Activated naive CD4-positive, alpha-beta T cell (primary cell): ENCODE data around the gene MTHFR.
A peak's percentile ranks its signal among the peaks of the same experiment; 100 is the strongest.

ENCODE experiments used
- DNase-seq, 4 experiments: peaks; one replicate each; lab custom pipeline; 2025; lab: John Stamatoyannopoulos, UW

Gene MTHFR

GRCh38 chr1:11805422-11806306 lies at the start of gene MTHFR, which contains the start of gene CLCN6:
MTHFR (minus strand) TSS chr1:11805964; CDS start chr1:11803116, 2,848 bp downstream.
CLCN6 (plus strand) TSS chr1:11806191; CDS start chr1:11806263, 72 bp downstream.
- peak; percentile 87 to 97 (median 92) for DNase-seq

GRCh38 chr1:11855430-11855829 lies 49.7 kb upstream of the MTHFR start:
- DNase-seq, result no peak

- no peak for DNase-seq
Observed at GRCh38 chr1:11854519-11854918, 48.8 kb upstream of the MTHFR start.

DNA sequence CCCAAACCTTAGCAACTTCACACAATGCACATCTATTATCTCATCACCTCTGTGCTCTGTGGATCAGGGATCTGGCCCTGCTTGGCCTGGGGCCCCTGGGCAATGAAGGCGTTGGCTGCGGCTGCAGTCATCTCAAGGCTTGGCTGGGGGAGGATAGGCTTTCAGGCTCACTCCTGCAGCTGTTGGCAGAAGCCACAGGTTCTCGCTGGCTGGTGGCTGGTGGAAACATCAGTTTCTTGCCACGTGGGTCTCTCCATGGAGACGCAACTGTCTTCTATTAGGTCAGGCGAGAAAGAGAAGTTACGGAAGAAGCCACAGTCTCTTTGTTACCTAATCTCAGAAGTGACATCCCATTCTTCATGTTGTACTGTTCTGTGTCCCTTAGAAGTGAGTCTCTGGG lies 45.4 kb upstream of the MTHFR start:
- no peak for DNase-seq

DNA sequence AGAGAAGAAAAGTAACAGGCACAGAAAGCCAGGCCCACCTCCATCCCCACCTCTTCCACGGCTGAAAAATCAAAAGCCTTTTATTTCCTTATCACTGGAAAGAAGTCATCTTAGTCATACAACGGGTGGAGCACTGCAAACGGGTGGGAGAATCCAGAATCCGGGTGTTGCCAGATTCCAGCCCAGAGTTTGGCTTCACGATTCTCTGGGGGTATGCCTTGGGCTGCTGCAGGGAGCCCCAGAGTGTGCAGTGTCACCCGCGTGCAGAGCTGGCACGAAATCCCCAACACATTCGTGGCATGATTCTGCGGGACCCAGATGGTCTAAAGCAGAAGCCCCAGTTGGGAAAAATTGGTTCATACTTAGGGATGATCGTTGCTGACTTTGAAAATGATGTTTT lies 44.4 kb upstream of the MTHFR start:
- DNase-seq, result no peak

DNA sequence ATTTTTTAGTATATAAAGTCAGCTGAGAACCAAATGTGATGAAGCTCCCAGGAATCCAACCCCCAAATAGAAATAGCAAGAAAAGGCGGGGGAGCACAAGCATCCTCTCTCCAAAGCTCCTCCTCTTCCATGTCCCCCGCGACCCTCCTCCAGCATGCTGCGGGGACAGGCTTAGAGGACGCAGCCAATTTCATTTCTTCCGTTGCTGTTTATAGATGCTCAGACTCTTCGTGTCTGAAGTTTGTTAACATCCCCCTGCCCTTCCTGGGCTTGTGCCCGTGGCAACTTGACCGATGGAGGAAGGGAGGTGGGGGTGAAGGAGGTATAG lies 42.6 kb upstream of the MTHFR start:
- no peak for DNase-seq

DNA sequence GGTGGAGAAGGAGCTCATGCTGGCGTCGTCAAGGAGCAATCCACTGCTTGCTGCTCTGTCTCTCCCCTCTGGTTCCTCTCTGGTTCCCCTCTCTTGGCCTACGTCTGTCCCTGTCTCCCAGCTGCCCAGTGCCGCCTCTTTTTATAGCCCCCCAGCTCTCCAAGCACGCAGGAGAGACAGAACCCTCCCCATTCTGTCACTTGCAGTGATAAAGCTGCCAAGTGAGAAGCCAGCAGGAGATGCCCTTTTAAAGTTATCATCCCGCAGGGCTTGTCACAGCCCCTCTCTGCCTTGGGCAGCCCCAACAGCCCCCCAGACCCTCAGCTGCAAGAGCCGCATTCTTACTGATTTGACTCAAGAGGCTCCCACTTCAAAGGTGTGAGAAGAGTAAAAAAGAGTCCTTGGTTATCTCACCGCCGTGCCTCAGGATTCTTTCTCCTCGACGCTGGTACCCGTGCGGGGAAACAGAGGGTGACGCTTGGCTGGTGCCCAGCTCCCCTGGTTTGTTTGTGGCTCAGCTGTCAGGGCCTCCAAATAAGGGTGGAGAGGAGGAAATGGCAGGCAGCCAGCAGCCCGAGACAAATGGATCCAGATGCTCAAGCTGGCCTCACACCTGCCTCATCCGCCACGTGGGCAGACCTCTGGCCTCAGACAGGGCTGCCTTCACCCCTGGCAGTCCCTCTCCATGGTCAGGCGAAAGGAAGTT lies 42.1 kb upstream of the MTHFR start, which contains the start of gene NPPA:
TSS of gene NPPA (minus strand) at position 117 of the 706 bp plus-strand sequence. CDS start at position 18, 99 bp downstream.
- no peak for DNase-seq

DNA sequence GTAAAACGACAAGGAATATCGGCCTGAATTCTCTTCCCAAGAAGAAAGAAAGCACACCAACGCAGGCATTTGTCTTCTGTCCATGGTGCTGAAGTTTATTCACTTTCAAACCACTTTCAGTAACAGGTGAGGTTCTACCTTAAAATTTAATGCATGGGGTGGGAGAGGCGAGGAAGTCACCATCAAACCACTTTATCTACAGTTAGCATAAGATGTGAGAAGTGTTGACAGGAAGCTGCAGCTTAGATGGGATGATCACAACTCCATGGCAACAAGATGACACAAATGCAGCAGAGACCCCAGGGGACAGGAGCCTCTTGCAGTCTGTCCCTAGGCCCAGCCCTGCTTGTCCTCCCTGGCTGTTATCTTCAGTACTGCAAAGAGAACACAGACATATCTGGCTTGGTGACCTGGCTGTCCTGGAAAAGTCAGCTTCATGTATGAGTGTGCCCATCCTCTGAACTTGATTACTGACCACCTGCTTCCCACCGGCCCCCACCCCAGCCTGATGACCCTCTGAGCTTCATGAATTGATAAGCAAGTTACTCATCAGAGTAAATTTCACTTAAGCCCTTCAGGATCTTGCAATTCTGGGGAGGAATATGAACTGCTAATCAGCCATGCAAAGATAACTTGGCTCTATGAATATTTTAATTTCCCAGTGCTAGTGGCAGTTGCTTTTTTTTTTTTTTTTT lies 40.0 kb upstream of the MTHFR start:
- DNase-seq, result no peak

- DNase-seq, result no peak
Observed at GRCh38 chr1:11842154-11843041, 36.6 kb upstream of the MTHFR start.

- no peak for DNase-seq
Observed at GRCh38 chr1:11841245-11842153, 35.7 kb upstream of the MTHFR start.

- DNase-seq, result no peak
Observed at GRCh38 chr1:11839727-11840705, 34.3 kb upstream of the MTHFR start.

- DNase-seq, result peak; percentile 36 to 71 (median 46)
Observed at GRCh38 chr1:11838349-11839272, 32.8 kb upstream of the MTHFR start.

DNA sequence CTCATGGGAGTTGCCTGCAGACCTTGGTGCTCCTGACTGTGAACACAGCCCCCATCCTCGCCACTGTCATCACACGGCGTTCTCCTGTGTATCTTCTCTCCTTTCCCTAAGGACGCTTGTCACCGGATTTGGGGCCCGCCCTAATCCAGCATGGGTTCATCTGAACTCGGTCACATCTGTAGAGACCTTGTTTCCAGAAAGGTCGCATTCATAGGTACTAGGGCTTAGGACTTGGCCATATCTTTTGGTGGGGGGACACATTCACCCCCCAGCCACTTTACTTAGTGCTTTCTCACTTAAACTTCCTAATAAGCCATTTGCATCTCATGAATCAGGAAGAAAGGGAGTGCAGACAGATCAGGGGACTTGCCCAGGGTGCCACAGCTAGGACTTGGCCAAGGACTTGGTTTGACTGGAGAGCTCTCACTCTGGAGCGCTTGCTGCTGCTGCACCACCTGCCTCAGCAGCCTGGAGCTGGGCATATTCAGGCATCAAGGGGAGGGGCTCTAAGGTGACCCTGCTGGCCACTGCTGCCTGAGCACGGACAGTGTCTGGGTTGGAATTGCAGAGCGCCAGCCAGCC lies 32.1 kb upstream of the MTHFR start:
- DNase-seq, result no peak

DNA sequence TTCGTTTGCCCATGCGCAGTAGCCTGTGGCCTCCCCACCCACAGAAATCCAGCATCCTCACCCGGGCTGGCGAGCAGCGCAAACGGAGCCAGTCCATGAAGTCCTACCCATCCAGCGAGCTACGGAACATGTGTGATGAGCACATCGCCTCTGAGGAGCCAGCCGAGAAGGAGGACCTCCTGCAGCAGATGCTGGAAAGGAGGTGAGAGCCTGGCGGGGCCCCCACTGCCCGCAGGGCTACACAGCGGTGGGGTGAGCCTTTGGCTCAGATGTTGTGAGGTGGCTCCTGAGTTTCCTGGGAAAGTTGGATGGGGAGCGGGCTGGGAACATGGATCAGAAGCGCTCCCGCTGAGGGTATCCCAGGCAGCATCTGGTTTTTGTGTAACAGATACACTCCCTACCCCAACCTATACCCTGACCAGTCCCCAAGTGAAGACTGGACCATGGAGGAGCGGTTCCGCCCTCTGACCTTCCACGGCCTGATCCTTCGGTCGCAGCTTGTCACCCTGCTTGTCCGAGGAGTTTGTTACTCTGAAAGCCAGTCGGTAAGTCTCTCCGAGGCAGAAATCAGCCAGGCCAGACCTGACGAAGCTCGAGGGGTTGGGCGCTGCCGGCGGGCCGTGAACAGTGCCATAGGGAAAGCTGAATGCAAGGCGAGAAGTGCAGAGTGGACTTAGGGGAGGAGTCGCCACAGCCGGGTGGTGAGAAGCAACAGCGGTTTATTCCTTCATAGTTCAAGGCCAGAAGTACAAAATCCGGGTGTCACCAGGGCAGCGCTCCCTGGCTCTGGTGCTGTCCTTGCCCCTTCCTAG lies 31.4 kb upstream of the MTHFR start:
- DNase-seq, result no peak

DNA sequence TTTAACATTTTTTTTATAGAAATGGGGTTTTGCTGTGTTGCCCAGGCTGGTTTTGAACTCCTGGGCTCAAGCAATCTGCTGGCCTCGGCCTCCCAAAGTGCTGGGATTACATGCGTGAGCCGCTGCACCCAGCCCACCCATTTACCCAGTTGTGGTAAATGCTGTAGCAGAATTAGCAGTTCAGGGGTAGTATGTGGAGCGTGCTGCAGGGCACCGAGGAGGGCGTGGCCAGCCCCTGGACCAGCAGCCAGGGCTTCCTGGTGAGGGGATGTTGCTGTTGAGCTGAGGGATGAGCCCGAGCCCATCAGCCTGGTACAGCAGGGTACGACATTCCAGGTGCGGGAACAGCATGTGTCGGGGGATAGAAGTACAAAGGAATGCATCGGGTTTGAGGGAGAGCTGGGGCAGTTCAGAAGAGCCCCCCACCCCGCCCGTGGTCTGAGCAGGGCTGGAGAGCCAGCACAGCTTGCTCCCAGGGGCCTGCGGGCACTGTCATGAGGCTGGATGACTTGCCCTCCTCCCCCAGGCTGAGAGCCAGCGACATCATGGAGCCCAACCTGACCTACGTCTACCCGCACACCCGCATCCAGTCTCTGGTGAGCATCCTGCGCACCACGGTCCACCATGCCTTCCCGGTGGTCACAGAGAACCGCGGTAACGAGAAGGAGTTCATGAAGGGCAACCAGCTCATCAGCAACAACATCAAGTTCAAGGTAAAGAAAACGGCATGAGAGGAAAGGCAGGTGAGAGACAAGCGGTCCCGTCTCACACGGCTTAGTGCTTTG lies 29.9 kb upstream of the MTHFR start:
- DNase-seq, result no peak

DNA sequence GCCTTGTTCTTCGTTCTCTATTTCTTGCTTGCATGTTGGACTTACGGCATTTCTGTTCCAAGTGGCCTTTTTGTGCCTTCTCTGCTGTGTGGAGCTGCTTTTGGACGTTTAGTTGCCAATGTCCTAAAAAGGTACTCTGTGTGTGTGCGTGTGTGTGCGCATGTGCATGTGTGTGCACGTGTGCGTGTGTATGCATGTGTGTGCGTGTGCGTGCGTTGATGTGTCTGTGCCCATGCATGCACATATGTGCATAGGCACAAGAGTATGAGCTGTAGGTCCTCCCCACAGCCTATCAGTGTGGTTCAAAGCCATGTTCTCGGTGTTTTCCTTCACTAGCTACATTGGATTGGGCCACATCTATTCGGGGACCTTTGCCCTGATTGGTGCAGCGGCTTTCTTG lies 28.1 kb upstream of the MTHFR start:
- DNase-seq, result no peak
